Activated naive CD4-positive, alpha-beta T cell treated with anti-CD3 and anti-CD28 coated beads, Interleukin-2, amount 50 U/mL, for 72 hours (primary cell): Measurements from ENCODE around the gene DDX46. TPM values are rescaled to one million over a fixed set of nuclear protein-coding genes. Genes with fewer than 3 reads are reported as not detected.

Experiments used
- ATAC-seq, 2 donors: fragments of 150-1000 bp; cut with Tn5 transposase; 2 replicates each; pipeline ENCODE4 v1.10.0; 2021; ENCODE audit warnings: mild to moderate bottlenecking in 2 of 2, moderate library complexity in 2 of 2
- DNase-seq, 2 donors: peaks; one replicate each; pipeline ENCODE4 v3.0.0; 2021 to 2022; ENCODE audit warnings: low spot score in 2 of 2
- H3K27ac Mint-ChIP-seq, 2 donors: one replicate each; pipeline ENCODE4 v1.8.0; 2022; ENCODE audit warnings: mild to moderate bottlenecking in 2 of 2, mixed read lengths in 2 of 2
- H3K36me3 Mint-ChIP-seq, 2 donors: one replicate each; pipeline ENCODE4 v1.8.0; 2022; ENCODE audit warnings: mixed read lengths in 2 of 2
- H3K9me3 Mint-ChIP-seq, 2 donors: one replicate each; pipeline ENCODE4 v1.8.0; 2022; ENCODE audit warnings: mixed read lengths in 2 of 2
- total RNA-seq, 2 donors: library from RNA; stranded (reverse); gene quantifications; one replicate each; pipeline ENCODE4 v1.2.3, GENCODE V29; 2022

The DDX46 gene
- total RNA-seq, 2 donors from 2014 or later, result 79.4 to 108 TPM

DNA sequence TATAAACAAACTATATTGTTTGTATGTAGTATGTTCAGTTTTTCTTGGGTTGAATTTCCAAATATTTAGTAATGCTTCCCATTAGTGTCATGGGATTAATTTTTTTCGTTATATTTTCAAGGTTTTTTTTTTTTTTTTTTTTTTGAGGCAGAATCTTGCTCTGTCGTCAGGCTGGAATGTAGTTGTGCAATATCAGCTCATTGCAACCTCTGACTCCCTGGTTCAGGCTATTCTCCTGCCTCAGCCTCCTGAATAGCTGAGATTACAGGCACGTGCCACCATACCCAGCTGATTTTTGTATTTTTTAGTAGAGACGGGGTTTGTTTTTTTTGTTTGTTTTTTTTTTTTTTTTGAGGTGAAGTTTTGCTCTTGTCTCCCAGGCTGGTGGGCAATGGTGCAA is 10.6 kb downstream of the DDX46 start:
- no peaks in the 10 kb centered on the region for H3K36me3 Mint-ChIP-seq
- no peak for DNase-seq
- H3K27ac Mint-ChIP-seq, result no peak overlapping the region
- no peak for ATAC-seq
- no peaks in the 10 kb centered on the region for H3K9me3 Mint-ChIP-seq

DNA sequence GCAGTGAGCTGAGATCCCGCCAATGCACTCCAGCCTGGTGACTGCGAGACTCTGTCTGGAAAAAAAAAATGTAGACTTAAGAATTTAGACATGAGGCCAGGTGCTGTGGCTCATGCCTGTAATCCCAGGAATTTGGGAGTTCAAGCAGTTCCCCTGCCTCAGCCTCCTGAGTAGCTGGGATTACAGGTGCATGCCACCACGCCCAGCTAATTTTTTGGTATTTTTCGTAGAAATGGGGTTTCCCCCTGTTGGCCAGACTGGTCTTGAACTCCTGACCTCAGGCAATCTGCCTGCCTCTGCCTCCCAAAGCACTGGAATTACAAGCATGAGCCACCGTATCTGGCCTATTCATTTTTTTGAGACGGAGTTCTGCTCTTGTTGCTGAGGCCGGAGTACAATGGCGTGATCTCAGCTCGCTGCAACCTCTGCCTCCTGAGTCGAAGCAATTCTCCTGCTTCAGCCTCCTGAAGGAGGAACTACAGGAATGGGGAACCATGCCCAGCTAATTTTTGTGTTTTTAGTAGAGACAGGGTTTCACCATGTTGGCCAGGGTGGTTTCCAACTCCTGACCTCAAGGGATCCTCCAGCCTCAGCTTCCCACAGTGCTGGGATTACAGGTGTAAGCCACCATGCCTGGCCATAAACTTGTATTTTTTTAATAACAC is 14.0 kb downstream of the DDX46 start:
- DNase-seq (no peak), ATAC-seq (no peak)
- Mint-ChIP-seq H3K27ac (no peak overlapping the region), H3K36me3 (peaks cover 0 to 19% of the 10 kb centered on the region in 2 donors), H3K9me3 (no peaks in the 10 kb centered on the region)

DNA sequence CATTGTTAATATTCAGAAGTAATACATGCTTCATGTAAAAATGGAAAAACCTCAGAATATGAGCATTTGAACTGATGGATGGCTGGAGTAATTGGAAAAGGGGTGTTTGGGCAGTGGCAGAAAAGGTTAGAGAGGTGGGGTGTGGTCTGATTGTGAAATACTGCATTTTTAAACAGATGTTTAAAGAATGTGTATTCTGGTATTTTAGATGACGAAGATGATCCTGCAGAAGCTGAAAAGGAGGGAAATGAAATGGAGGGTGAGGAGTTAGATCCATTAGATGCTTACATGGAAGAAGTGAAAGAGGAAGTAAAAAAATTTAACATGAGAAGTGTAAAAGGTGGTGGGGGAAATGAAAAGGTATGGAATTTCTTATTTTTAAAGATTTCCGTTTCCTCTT is 18.8 kb downstream of the DDX46 start:
- Mint-ChIP-seq H3K36me3 (peaks cover 0 to 28% of the 10 kb centered on the region in 2 donors), H3K27ac (peak overlapping the region in 1 of 2 donors; percentile 9)

DNA sequence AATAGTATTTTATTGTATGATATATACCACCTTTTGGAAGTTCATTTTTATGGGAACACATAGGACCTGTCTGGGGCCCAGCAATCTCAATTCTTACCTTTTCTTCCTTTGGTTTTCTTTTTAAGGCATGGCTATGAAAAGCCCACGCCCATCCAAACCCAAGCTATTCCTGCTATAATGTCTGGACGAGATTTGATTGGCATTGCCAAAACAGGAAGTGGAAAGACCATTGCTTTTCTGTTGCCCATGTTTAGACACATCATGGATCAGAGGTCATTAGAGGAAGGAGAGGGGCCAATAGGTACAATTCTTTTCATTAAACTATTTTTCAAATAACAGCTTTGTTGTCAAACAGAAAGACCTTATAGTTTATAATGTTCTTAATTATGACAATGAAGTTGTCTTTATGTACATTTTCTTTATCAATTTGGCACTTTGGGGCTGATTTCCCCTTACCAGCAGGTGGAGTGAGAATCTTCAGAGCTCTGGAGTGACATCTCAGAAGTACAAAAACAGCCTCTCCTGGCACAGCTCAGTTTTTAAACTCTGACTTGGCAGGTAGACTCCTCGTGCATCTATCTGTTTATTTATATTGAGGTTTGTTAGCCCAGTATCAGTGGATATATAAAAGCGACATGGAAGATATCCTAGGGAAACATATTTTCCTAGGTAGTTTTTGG is 25.8 kb downstream of the DDX46 start:
- no peaks in the 10 kb centered on the region for H3K9me3 Mint-ChIP-seq
- peak overlapping the region; percentile 46 to 87 for H3K27ac Mint-ChIP-seq
- no peak for DNase-seq
- ATAC-seq, result no peak
- H3K36me3 Mint-ChIP-seq, result peaks cover 0 to 19% of the 10 kb centered on the region in 2 donors

More for the DNA sequence above, 18.8 kb downstream of the DDX46 start:
- ATAC-seq (no peak), DNase-seq (no peak)
- H3K9me3 Mint-ChIP-seq, result no peaks in the 10 kb centered on the region

DNA sequence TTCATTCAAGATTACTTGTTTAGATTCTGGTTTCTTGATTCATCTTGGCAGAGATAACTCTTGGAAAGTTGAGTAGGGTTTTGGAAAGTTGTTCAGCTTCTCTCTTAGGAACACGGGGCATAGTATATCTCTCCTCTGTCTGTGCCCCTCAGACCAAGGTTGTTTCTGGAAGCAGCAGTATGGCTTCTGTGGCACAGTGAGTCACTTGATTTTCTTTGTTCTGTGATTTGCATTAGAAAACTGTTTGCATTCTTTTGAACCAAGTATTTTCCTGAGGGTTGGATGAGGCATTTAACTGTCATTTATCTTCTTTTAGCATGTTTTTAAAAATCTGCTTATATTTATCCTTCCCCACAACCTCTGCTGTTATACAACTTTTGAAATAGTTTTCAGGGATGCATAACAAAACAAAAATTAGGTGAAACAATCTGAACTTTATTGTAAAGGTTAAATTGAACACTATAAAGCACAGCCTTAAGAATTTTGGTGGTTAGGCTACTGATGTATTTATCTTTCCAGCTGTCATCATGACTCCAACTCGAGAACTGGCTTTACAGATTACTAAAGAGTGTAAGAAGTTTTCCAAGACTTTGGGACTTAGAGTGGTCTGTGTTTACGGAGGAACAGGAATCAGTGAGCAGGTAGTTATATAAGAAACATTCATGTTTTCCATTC is 26.5 kb downstream of the DDX46 start:
- Mint-ChIP-seq H3K9me3 (no peaks in the 10 kb centered on the region), H3K27ac (peak overlapping the region; percentile 46 to 77), H3K36me3 (peaks cover 0 to 19% of the 10 kb centered on the region in 2 donors)
- ATAC-seq, result no peak
- DNase-seq, result no peak

DNA sequence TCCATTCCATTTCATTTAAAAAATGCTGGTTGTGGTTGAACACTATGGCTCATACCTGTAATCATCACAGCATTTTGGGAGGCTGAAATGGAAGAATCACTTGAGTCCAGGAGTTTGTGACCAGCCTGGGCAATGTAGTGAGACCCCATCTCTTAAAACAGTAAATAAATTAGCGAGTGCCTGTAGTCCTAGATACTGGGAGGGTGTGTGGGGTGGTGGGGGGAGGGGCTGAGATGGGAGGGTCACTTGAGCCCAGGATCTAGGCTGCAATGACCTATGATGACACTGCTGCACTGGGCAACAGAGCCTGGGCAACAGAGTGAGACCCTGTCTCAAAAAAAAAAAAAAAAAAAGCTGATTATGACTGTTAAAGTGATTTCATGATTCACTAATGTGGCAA is 29.1 kb downstream of the DDX46 start:
- H3K9me3 Mint-ChIP-seq, result no peaks in the 10 kb centered on the region
- H3K36me3 Mint-ChIP-seq, result peaks cover 0 to 10% of the 10 kb centered on the region in 2 donors
- no peak overlapping the region for H3K27ac Mint-ChIP-seq
- ATAC-seq, result no peak
- DNase-seq, result no peak

DNA sequence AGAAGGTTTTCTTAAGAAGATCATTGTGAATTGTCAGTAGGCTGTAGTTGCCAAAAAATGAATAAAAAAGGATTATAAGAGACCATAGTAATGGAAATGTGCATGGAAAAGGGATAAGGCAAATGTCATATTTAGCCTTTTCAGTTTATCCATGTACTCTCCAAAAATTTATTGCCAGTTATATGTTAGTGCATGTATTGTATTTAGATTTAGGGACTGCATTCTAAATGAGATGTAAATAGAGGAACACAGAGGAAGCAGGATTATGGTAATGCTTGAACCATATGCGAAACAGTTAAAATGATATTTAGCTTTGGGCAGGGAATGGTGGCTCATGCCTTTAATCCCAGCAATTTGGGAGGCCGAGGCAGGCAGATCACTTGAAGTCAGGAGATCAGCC is 33.0 kb downstream of the DDX46 start:
- no peak for DNase-seq
- Mint-ChIP-seq H3K27ac (no peak overlapping the region), H3K36me3 (peaks cover 10 to 12% of the 10 kb centered on the region in 2 donors), H3K9me3 (no peaks in the 10 kb centered on the region)
- ATAC-seq, result no peak

DNA sequence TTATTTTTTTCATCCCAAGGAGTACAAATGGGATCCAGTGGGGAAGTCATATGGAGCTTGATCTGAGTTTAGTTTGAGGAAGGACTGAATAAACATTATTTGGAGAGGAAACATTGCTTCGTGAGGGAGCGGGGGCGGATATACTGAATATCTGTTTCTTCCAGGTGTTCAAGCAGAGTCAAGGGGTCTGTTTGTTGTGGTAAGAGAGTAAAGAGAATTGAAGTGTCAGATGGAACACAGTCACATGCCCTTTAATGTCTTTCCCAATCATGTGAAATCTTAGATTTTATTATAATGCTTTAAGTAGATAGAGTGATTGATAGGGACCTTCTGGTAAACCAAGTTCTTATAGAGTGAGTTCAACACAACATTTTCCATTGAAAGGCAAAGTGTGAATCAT is 33.7 kb downstream of the DDX46 start:
- Mint-ChIP-seq H3K27ac (peak overlapping the region in 1 of 2 donors; percentile 48), H3K9me3 (no peaks in the 10 kb centered on the region), H3K36me3 (peaks cover 8 to 12% of the 10 kb centered on the region in 2 donors)
- DNase-seq (no peak), ATAC-seq (no peak)

DNA sequence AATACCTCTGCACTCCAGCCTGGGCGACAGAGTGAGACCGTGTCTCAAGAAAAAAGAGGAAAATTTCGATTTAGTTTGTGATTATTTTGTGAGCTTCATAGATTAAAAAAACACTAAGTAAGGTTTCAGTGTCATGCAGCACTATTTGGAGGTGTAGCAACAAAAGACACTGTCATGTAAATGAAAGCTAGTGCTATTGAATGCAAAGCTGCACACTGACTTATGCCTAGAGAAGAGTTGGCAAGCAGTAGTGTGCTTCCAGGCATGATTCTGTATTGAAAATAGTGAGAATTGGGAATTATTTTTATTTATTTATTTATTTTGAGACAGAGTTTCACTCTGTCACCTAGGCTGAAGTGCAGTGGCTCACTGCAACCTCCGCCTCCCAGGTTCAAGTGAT is 34.5 kb downstream of the DDX46 start:
- no peak for DNase-seq
- no peak for ATAC-seq
- Mint-ChIP-seq H3K27ac (peak overlapping the region in 1 of 2 donors; percentile 2), H3K36me3 (peaks cover 8 to 12% of the 10 kb centered on the region in 2 donors), H3K9me3 (no peaks in the 10 kb centered on the region)

DNA sequence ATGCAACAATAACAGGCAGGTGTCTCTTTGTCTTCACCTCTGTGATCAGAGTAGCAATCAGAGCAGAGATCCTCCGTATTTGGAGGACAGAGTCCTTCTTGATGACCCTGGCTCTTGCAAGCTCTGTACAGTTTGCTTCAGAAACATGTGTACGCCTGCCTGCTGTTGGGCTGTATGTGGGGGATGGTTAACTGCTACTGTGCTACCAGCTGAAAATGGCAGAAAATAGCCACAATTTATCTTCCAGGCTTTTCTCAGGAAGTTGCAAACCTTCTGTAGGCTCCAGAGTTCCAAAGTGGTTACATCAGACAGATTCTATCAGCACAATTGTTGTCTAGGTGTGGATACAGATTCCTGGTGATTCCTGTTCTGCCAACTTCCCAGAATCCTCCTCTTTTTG is 35.5 kb downstream of the DDX46 start:
- Mint-ChIP-seq H3K9me3 (no peaks in the 10 kb centered on the region), H3K27ac (no peak overlapping the region), H3K36me3 (peaks cover 8 to 12% of the 10 kb centered on the region in 2 donors)
- ATAC-seq (no peak), DNase-seq (no peak)

DNA sequence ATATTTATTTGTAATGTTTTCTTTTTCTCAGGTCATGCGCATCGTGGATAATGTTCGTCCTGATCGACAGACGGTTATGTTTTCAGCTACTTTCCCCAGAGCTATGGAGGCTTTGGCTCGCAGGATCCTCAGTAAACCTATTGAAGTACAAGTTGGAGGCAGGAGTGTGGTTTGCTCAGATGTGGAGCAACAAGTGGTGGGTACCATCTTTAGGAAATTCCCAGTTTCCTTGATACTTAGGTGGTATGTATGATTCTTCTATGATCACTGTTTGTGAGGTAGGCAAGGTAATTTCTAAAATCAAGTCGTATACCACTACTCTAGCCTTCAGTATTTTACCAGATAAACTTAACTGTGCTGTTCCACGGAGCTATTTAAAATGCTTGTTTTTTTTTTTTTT is 36.2 kb downstream of the DDX46 start:
- peaks cover 8 to 12% of the 10 kb centered on the region in 2 donors for H3K36me3 Mint-ChIP-seq
- ATAC-seq, result no peak
- peak overlapping the region in 1 of 2 donors; percentile 65 for H3K27ac Mint-ChIP-seq
- no peaks in the 10 kb centered on the region for H3K9me3 Mint-ChIP-seq
- no peak for DNase-seq

DNA sequence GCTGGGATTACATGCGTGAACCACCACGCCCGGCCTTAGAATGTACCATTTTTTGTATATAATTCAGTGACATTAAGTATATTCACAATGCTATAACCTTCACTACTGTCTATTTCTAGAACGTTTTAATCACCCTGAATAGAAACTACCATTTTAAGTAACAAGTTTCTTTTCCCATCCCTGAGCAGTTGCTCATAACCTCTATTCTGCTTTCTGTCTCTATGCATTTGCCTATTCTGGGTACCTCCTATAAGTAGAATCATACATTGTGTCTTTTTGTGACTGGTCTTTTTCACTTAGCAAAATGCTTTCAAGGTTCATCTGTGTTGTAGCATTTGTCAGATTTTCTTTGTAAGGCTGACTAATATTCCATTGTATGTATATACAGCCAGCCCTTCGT is 39.9 kb downstream of the DDX46 start:
- Mint-ChIP-seq H3K27ac (no peak overlapping the region), H3K9me3 (no peaks in the 10 kb centered on the region), H3K36me3 (peaks cover 8 to 12% of the 10 kb centered on the region in 2 donors)
- ATAC-seq (peak; percentile 39 to 68), DNase-seq (no peak)

DNA sequence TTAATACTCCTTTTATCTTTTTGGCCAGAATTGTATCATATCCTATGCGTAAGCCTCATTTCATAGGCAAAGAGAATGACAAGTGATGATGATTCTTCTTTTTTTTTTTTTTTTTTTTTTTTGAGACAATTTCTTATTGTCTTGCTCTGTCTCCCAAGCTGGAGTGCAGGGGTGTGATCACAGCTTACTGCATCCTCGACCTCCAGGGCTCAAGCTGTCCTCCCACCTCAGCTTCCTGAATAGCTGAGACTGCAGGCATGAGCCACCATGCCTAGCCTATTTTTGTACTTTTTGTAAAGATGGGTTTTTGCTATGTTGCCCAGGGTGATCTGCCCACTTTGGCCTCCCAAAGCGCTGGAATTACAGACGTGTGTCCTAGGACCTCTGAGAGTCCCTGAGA is 45.2 kb downstream of the DDX46 start:
- ATAC-seq (no peak), DNase-seq (no peak)
- Mint-ChIP-seq H3K27ac (peak overlapping the region in 1 of 2 donors; percentile 2), H3K36me3 (no peaks in the 10 kb centered on the region), H3K9me3 (no peaks in the 10 kb centered on the region)

DNA sequence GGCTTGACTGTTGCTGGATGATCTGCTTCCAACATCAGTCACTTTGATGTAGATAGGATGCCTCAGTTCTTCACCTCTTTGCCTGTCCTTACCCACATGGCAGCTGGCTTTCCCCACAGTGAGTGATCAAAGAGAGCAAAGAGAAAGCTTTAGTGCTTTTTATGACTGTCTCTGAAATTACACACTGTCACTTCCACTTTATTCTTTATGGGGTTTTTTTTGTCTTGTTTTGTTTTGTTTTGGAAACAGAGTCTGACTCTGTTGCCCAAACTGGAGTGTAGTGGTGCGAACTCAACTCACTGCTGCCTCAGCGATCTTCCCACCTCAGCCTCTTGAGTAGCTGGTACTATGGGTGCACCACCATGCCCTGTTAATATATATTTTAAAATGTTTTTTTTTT is 54.8 kb downstream of the DDX46 start:
- peak; percentile 88 to 98 for ATAC-seq
- DNase-seq, result peak in 1 of 2 donors; percentile 20
- Mint-ChIP-seq H3K27ac (peak overlapping the region in 1 of 2 donors; percentile 92), H3K36me3 (peaks cover 0 to 10% of the 10 kb centered on the region in 2 donors), H3K9me3 (no peaks in the 10 kb centered on the region)

DNA sequence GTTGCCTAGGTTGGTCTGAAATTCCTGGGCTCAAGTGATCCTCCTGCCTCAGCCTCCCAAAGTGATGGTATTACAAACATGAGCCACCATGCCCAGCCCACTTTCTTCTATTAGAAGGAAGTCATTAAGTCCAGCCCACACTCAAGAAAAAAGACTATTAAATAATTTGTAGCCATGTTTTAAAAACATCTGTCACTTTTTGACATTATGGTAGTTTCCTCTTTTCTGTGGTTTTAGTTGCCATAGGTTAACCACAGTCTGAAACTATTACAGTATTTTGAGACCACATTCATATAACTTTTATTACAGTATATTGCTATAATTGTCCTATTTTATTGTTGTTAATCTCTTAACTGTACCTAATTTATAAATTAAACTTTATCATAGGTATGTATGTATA is 55.2 kb downstream of the DDX46 start:
- Mint-ChIP-seq H3K36me3 (peaks cover 0 to 10% of the 10 kb centered on the region in 2 donors), H3K9me3 (no peaks in the 10 kb centered on the region), H3K27ac (peak overlapping the region in 1 of 2 donors; percentile 62)
- ATAC-seq, result no peak
- DNase-seq, result no peak

DNA sequence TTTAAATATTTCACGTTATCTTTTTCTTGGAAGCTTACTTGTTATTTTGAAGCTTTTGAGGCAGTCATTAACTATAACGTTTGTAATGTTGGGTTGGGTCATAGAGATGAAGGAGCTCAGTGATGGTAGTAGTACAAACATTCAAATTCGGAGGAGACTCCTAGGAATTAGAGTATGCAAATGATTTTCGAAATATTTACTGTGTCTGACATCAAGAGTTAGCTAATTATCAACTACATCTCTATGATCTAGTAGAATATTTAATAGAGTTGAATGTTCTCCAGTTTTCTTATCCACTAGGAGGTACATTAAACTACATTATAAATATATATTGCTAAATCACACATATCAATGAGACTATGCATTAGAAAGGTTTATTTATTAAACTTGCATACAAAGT is 58.4 kb downstream of the DDX46 start:
- no peak for ATAC-seq
- Mint-ChIP-seq H3K27ac (peak overlapping the region in 1 of 2 donors; percentile 24), H3K9me3 (no peaks in the 10 kb centered on the region), H3K36me3 (peaks cover 0 to 4% of the 10 kb centered on the region in 2 donors)
- DNase-seq, result no peak

DNA sequence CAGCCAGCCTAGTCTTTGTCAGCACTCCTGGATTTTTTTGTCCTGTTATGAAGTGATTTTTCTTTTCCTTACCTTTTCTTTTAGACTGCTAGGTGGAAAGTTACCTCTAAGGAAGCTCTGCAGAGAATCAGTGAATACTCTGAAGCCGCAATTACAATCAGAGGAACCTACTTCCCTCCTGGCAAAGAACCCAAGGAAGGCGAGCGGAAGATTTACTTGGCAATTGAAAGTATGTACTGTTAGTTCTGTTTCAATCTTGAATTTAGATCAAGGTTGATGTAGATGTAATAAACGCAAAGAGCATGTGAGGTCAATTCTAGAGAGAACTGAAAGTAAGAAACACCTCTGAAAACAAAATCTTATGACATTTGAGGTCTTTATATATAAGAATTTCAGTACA is 60.2 kb downstream of the DDX46 start:
- H3K9me3 Mint-ChIP-seq, result no peaks in the 10 kb centered on the region
- DNase-seq, result no peak
- H3K36me3 Mint-ChIP-seq, result peaks cover 0 to 4% of the 10 kb centered on the region in 2 donors
- no peak overlapping the region for H3K27ac Mint-ChIP-seq
- no peak for ATAC-seq
